ENCODE data around the gene CHN1.

CHN1 gene

GRCh38 chr2:174760845-174761473 is 244.2 kb downstream of the CHN1 start:
- no peak for DNase-seq

DNA sequence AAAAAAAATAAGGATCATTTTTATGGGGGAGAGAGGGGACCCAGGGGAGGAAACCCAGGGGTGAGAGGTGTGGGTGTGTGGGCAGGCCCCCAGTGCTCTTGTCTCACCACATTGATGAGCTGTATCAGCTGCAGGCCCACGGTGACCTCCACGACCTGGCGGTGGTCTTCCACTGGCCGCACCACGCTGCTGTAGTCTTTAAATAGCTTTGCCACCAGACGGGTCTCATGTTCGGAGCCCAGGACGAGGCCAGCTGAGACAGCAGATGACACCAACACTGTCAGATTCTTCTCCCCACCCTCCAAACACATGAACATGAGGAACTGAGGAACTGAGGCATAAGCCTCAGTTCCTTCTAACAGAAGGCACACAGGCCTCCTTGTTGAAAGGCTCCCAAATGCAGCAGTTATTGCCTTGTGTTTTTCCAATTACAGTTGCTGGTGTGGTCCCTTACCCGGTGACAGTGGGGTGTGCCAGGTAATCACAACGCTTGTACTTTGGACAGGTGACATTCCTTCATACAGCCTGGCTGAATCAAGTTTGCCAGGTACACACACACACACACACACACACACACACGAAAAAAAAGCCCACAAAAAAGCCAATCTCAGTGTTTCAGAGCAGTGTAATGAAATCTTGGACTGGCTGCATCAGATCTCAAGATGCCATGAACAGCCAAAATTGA is 245.7 kb downstream of the CHN1 start:
- DNase-seq: no peak

DNA sequence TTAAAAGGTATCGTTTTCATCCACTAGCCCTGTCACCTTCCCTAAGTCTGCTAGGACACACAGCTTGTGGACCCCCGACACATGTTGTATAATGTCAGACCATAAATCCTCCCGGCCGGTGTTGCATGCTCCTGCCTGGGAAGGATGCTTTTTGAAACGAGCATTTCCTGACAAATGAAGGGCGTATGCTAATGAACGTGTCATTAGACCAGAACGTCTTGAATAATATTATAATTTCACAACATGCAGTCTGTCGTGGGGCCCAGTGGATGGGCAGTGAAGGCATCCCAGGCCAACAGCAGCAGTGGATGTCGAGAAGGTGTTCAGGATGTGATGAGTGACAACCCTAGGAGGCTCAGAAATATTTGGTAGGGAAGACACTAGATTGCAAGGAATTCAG is 248.4 kb downstream of the CHN1 start:
- no peak for DNase-seq

DNA sequence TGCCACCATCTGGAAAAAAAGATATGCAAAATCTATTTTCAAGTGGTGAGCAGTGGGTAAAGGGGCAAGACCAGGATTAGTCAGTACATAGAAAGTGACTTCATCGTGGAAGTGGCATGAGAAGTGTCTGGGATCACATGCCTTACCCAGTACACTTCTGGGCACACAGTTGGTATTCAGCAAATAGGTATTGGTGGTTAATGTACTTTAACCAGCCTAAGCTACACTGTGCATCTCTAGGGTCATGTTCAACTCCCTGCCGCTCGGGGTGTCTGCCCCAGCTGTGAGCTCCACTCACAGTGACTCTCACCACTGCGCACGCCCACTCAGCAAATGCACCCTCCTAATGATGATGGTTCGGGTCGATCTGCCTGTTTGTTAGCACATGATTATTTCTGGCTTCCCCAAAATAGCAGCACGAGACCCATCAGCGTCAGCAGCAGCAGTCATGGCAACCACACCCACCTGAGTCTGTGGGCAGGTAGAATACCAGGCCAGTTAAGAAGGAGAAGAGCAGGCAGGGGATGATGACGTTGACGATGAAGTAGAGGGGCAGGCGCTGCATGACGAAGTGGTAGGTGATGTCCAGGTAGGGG is 252.0 kb downstream of the CHN1 start:
- DNase-seq: peak in 1 of 2 experiments; percentile 5

DNA sequence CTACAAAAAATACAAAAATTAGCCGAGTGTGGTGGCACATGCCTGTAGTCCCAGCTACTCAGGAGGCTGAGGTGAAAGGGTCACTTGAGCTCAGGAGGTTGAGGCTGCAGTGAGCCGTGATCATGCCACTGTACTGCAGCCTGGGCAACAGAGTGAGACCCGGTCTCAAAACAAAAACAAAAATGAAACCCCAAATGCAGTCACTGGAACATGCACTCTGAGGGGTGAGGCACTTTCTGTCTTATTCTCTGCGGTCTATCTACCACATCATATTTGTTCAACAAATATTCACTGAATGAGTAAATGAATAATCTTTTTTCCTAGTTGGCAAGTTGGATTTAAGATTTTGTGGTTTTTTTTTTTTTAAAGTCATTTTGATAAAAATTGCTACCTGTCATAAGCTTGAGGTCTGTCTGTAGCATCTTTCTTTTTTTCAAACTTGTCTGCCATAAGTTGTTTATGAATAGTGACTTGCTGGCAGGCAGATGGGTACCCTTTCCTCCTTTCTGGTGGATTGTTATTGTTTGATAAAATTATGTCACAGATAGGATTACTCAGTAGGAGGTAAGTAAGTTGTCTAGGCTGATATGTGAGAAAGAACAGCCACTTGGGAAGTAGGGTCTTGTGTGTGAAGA is 252.7 kb downstream of the CHN1 start:
- DNase-seq: no peak

DNA sequence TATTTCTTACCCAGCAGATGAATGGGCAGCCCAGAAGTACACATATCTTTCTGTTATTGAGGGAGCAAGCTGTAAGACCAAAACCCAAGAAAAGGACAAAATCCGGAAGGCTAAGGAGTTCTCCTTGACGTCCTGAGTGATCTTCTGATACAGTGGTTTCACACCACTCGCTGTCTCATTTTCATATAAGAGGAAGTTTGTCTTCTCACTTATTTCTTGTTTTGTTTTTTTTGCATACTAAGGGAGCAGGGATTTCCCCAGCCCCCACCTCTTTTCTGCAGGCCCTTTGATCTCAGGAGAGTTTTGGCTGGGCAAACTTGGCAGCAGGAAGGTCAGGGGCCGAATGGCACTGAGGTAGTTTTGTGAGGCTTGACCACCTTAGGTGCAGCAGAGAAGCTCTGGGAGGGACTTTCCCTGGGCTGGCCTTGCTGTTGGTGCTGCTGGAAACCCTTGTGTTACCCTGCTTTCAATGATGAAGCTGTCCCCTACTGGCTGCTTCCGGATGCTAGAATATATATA is 254.2 kb downstream of the CHN1 start:
- DNase-seq: peak in 1 of 2 experiments; percentile 24

DNA sequence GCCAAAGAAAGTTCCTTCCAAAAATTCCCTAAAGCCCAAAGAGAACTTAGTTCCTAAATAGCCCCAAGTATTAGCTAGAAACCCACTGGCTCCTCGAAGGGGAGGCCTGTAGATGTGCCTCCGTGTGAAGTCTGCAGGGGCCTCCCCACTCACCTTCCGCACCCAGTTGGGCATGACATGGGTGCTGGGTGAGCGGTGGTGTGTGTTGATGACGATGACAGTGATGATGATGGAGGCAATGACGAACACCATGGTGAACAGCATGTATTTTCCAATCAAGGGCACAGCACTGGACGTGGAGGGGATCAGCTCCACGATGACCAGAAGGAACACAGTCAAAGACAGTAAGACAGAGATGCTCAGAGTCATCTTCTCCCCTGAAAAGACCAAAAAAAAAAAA is 255.4 kb downstream of the CHN1 start:
- DNase-seq: no peak

DNA sequence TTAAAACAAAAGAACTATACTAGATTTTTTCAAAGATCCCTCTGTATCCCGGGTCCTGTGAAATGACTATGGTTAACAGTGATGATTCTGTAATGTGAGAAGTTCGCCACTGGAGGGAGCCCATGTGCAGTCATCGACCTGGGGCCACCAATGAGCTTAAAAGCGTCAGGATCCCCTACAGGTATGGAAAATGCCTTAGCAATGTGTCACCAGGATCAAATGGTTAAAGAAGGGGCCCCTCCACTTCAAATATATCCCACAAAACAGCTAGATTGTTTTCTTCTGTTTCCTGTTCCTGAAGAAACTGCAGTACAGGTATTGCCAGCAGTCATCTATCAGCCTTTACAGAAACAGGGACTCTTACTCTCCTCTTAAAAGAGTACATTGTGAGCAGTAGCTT is 256.2 kb downstream of the CHN1 start:
- DNase-seq: peak; percentile 57
